ENCODE results near the gene AXIN1.
"Not testable (repeated sequence)": the region's sequence is repeated elsewhere in the genome, so short reads cannot be mapped to it uniquely, and the experiment has no call there.

- TF ChIP-seq, protein P1, sequence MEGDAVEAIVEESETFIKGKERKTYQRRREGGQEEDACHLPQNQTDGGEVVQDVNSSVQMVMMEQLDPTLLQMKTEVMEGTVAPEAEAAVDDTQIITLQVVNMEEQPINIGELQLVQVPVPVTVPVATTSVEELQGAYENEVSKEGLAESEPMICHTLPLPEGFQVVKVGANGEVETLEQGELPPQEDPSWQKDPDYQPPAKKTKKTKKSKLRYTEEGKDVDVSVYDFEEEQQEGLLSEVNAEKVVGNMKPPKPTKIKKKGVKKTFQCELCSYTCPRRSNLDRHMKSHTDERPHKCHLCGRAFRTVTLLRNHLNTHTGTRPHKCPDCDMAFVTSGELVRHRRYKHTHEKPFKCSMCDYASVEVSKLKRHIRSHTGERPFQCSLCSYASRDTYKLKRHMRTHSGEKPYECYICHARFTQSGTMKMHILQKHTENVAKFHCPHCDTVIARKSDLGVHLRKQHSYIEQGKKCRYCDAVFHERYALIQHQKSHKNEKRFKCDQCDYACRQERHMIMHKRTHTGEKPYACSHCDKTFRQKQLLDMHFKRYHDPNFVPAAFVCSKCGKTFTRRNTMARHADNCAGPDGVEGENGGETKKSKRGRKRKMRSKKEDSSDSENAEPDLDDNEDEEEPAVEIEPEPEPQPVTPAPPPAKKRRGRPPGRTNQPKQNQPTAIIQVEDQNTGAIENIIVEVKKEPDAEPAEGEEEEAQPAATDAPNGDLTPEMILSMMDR (IDR thresholded peaks at IDR 0.05): not testable (repeated sequence)
- TF ChIP-seq EZH2 (IDR thresholded peaks at IDR 0.05): not testable (repeated sequence)
These were observed 21.2 kb downstream of the AXIN1 start for GRCh38 chr16:331181-331814.

Measured in neural progenitor cell (in vitro differentiated cells).